Measurements from ENCODE around the gene MAS1L. TPM values are rescaled to one million over a fixed set of nuclear protein-coding genes. Genes with fewer than 3 reads are reported as not detected.

Gene MAS1L
- total RNA-seq, 1 donor from 2014 or later = not detected

GRCh38 chr6:29479560-29479959 lies 8.2 kb downstream of the MAS1L start:
- DNase-seq (ENCODE audit: extremely low spot score, unreplicated experiment) = no peak
- Mint-ChIP-seq H3K4me1 (ENCODE audit: unreplicated experiment) (no peaks in the 10 kb centered on the region), H3K36me3 (ENCODE audit: unreplicated experiment) (no peaks in the 10 kb centered on the region), H3K27ac (ENCODE audit: unreplicated experiment) (no peak overlapping the region), H3K9me3 (ENCODE audit: unreplicated experiment) (peaks cover 12% of the 10 kb centered on the region), H3K4me3 (ENCODE audit: unreplicated experiment) (no peak overlapping the region), H3K27me3 (ENCODE audit: unreplicated experiment) (no peaks in the 10 kb centered on the region)
- no peak for TF ChIP-seq CTCF (IDR thresholded peaks at IDR 0.05)

- peaks cover 12% of the 10 kb centered on the region for H3K9me3 Mint-ChIP-seq (ENCODE audit: unreplicated experiment)
- H3K36me3 Mint-ChIP-seq (ENCODE audit: unreplicated experiment) = no peaks in the 10 kb centered on the region
- no peak overlapping the region for H3K27ac Mint-ChIP-seq (ENCODE audit: unreplicated experiment)
- no peak for DNase-seq (ENCODE audit: extremely low spot score, unreplicated experiment)
- no peaks in the 10 kb centered on the region for H3K4me1 Mint-ChIP-seq (ENCODE audit: unreplicated experiment)
- TF ChIP-seq CTCF (IDR thresholded peaks at IDR 0.05) = no peak
- H3K4me3 Mint-ChIP-seq (ENCODE audit: unreplicated experiment) = no peak overlapping the region
- H3K27me3 Mint-ChIP-seq (ENCODE audit: unreplicated experiment) = no peaks in the 10 kb centered on the region
These were observed 9.0 kb downstream of the MAS1L start for GRCh38 chr6:29478740-29479139.

- no peak overlapping the region for H3K27ac Mint-ChIP-seq (ENCODE audit: unreplicated experiment)
- H3K4me1 Mint-ChIP-seq (ENCODE audit: unreplicated experiment) = no peaks in the 10 kb centered on the region
- H3K27me3 Mint-ChIP-seq (ENCODE audit: unreplicated experiment) = no peaks in the 10 kb centered on the region
- no peak for DNase-seq (ENCODE audit: extremely low spot score, unreplicated experiment)
- TF ChIP-seq CTCF (IDR thresholded peaks at IDR 0.05) = no peak
- H3K9me3 Mint-ChIP-seq (ENCODE audit: unreplicated experiment) = peaks cover 12% of the 10 kb centered on the region
- H3K36me3 Mint-ChIP-seq (ENCODE audit: unreplicated experiment) = no peaks in the 10 kb centered on the region
- no peak overlapping the region for H3K4me3 Mint-ChIP-seq (ENCODE audit: unreplicated experiment)
These were observed 9.8 kb downstream of the MAS1L start for GRCh38 chr6:29477923-29478450.

GRCh38 chr6:29474996-29475395 lies 12.8 kb downstream of the MAS1L start:
- Mint-ChIP-seq H3K9me3 (ENCODE audit: unreplicated experiment) (peaks cover 12% of the 10 kb centered on the region), H3K27me3 (ENCODE audit: unreplicated experiment) (no peaks in the 10 kb centered on the region), H3K4me3 (ENCODE audit: unreplicated experiment) (no peak overlapping the region), H3K36me3 (ENCODE audit: unreplicated experiment) (no peaks in the 10 kb centered on the region), H3K27ac (ENCODE audit: unreplicated experiment) (no peak overlapping the region), H3K4me1 (ENCODE audit: unreplicated experiment) (no peaks in the 10 kb centered on the region)
- no peak for DNase-seq (ENCODE audit: extremely low spot score, unreplicated experiment)
- TF ChIP-seq CTCF (IDR thresholded peaks at IDR 0.05) = no peak

- H3K36me3 Mint-ChIP-seq (ENCODE audit: unreplicated experiment) = no peaks in the 10 kb centered on the region
- no peaks in the 10 kb centered on the region for H3K9me3 Mint-ChIP-seq (ENCODE audit: unreplicated experiment)
- no peak for TF ChIP-seq CTCF (IDR thresholded peaks at IDR 0.05)
- H3K4me3 Mint-ChIP-seq (ENCODE audit: unreplicated experiment) = no peak overlapping the region
- no peaks in the 10 kb centered on the region for H3K4me1 Mint-ChIP-seq (ENCODE audit: unreplicated experiment)
- H3K27ac Mint-ChIP-seq (ENCODE audit: unreplicated experiment) = no peak overlapping the region
- H3K27me3 Mint-ChIP-seq (ENCODE audit: unreplicated experiment) = no peaks in the 10 kb centered on the region
- DNase-seq (ENCODE audit: extremely low spot score, unreplicated experiment) = no peak
These were observed 21.5 kb downstream of the MAS1L start for GRCh38 chr6:29466241-29466640.
